ENCODE data around the gene ZNF594. TPM values are rescaled to one million over a fixed set of nuclear protein-coding genes. Genes with fewer than 3 reads are reported as not detected.
"Not testable (repeated sequence)": the region's sequence is repeated elsewhere in the genome, so short reads cannot be mapped to it uniquely, and the experiment has no call there.

ZNF594 gene
- total RNA-seq, 4 donors from 2014 or later: 1.1 to 6.7 (median 2.9) TPM

DNA sequence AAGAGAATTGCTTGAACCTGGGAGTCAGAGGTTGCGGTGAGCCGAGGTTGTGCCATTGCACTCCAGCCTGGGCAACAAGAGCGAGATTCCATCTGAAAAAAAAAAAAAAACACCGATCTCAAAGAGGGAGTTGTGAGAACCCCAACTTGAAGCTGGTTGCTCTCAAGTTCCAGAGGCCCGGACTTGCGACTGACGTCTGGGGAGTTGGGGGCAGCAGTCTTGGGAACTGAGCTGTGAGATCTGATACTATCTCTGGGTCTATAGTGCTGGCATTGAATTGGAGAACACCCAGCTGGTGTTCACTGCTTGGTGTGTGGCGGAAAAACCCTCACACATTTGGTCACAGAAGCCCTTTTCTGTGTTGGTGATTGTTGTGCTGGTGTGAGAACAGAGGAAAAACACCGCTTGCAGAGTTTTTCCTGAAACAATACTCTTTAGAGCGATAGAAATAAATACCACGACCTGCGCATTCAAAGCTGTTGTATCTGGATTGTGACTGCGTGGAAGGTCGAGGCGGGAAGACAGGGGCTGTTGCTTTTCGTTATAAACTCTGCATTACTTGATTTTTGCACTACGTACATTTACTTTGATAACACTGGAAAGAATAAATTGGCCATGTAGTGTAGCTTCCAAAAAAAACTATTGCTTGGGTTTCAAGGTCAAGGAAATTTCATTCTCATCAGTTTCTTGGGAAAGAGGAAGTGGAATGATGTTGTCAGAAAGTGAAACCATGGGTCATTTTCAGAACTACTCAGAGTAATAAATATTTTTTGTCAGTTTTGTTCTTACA is 34.2 kb upstream of the ZNF594 start:
- no peak overlapping the region for H3K27ac ChIP-seq
- H3K9me3 ChIP-seq: no peaks in the 10 kb centered on the region
- H3K4me1 ChIP-seq: no peaks in the 10 kb centered on the region
- intact Hi-C loops (cut with DNase I; ENCODE audit: low total_unique reads) (no loop called here), in situ Hi-C loops (cut with MboI; ENCODE audit: low sequenced_read_pairs in 4 of 4) (loop anchor here in 2 of 4 donors (25.0 kb wide), 2 partner anchors 211 to 1211 kb away; partner anchors contain the start of genes AIPL1 (in 1 of the 2), C1QBP (in 1 of the 2) and PIMREG (in 1 of the 2))
- H3K36me3 ChIP-seq: no peaks in the 10 kb centered on the region
- no peaks in the 10 kb centered on the region for H3K27me3 ChIP-seq
- no peak overlapping the region for H3K4me3 ChIP-seq
- DNase-seq (no peak), ATAC-seq (no peak)
- TF ChIP-seq POLR2A (IDR thresholded peaks at IDR 0.05): no peak
- TF ChIP-seq, protein P1, sequence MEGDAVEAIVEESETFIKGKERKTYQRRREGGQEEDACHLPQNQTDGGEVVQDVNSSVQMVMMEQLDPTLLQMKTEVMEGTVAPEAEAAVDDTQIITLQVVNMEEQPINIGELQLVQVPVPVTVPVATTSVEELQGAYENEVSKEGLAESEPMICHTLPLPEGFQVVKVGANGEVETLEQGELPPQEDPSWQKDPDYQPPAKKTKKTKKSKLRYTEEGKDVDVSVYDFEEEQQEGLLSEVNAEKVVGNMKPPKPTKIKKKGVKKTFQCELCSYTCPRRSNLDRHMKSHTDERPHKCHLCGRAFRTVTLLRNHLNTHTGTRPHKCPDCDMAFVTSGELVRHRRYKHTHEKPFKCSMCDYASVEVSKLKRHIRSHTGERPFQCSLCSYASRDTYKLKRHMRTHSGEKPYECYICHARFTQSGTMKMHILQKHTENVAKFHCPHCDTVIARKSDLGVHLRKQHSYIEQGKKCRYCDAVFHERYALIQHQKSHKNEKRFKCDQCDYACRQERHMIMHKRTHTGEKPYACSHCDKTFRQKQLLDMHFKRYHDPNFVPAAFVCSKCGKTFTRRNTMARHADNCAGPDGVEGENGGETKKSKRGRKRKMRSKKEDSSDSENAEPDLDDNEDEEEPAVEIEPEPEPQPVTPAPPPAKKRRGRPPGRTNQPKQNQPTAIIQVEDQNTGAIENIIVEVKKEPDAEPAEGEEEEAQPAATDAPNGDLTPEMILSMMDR (IDR thresholded peaks at IDR 0.05 in 4 of 5, conservative IDR thresholded peaks at IDR 0.05 in 1 of 5): no peak

DNA sequence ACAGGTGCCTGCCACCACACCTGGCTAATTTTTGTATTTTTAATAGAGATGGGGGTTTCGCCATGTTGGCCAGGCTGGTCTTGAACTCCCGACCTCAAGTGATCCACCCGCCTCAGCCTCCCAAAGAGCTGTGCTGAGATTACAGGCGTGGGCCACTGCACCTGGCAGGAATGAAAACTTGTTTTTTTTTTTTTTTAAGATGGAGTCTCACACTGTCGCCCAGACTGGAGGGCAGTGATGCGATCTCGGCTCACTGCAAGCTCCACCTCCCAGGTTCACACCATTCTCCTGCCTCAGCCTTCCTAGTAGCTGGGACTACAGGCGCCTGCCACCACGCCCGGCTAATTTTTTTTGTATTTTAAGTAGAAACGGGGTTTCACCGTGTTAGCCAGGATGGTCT is 30.2 kb upstream of the ZNF594 start:
- intact Hi-C loops (cut with DNase I; ENCODE audit: low total_unique reads); H3K4me1 ChIP-seq; H3K27ac ChIP-seq; H3K4me3 ChIP-seq; DNase-seq; in situ Hi-C loops (cut with MboI; ENCODE audit: low sequenced_read_pairs in 4 of 4); ATAC-seq; H3K27me3 ChIP-seq; H3K9me3 ChIP-seq; H3K36me3 ChIP-seq: not testable (repeated sequence)

DNA sequence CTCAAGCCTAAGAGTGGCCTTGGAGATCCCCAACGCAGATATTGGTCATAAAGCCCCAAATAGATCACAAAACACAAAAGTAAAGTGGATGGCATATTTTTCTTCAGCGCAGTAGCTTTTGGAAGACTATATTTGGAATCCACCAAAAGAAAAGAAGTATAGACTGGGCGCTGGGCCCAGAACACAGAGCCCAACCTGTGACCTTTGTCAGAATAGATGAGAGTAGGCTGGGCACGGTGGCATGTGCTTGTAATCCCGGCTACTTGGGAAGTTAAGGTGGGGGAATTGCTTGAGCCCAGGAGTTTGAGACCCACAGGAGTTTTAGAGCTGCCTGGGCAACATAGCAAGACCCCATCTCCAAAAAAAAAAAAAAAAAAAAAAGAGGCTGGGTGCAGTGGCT is 28.4 kb upstream of the ZNF594 start:
- Histone ChIP-seq H3K4me1 (no peaks in the 10 kb centered on the region), H3K27ac (no peak overlapping the region), H3K27me3 (no peaks in the 10 kb centered on the region), H3K9me3 (no peaks in the 10 kb centered on the region), H3K36me3 (peaks cover 0 to 5% of the 10 kb centered on the region in 2 donors), H3K4me3 (no peak overlapping the region)
- in situ Hi-C loops (cut with MboI; ENCODE audit: low sequenced_read_pairs in 4 of 4) (no loop called here), intact Hi-C loops (cut with DNase I; ENCODE audit: low total_unique reads) (no loop called here)
- DNase-seq (no peak), ATAC-seq (no peak)
- TF ChIP-seq, protein P1 (IDR thresholded peaks at IDR 0.05 in 4 of 5, conservative IDR thresholded peaks at IDR 0.05 in 1 of 5): no peak
- no peak for TF ChIP-seq POLR2A (IDR thresholded peaks at IDR 0.05)

DNA sequence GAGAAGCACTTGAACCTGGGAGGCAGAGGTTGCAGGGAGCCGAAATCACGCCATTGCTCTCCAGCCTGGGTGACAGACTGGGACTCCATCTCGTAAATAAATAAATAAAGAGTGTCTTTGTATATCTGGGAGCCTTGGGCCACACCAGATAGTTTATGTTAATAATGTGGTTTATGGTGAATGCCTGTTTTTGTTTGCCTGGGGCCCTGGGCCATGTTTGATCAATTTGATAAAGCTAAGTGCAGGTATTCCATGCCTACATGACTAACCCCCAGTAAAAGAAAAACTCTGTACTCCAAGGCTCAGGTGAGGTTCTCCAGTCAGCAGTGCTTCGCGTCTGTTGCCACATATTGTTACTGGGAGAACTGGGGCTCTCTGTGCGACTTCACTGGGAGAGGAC is 27.9 kb upstream of the ZNF594 start:
- no peak overlapping the region for H3K27ac ChIP-seq
- H3K4me3 ChIP-seq: no peak overlapping the region
- in situ Hi-C loops (cut with MboI; ENCODE audit: low sequenced_read_pairs in 4 of 4) (no loop called here), intact Hi-C loops (cut with DNase I; ENCODE audit: low total_unique reads) (no loop called here)
- DNase-seq (no peak), ATAC-seq (no peak)
- no peaks in the 10 kb centered on the region for H3K9me3 ChIP-seq
- no peaks in the 10 kb centered on the region for H3K27me3 ChIP-seq
- peaks cover 0 to 7% of the 10 kb centered on the region in 2 donors for H3K36me3 ChIP-seq
- no peak for TF ChIP-seq POLR2A (IDR thresholded peaks at IDR 0.05)
- TF ChIP-seq, protein P1 (IDR thresholded peaks at IDR 0.05 in 4 of 5, conservative IDR thresholded peaks at IDR 0.05 in 1 of 5): no peak
- no peaks in the 10 kb centered on the region for H3K4me1 ChIP-seq

DNA sequence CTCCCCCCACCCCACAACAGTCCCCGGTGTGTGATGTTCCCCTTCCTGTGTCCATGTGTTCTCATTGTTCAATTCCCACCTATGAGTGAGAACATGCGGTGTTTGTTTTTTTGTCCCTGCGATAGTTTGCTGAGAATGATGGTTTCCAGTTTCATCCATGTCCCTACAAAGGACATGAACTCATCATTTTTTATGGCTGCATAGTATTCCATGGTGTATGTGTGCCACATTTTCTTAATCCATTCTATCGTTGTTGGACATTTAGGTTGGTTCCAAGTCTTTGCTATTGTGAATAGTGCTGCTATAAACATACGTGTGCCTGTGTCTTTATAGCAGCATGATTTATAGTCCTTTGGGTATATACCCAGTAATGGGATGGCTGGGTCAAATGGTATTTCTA is 25.9 kb upstream of the ZNF594 start:
- H3K36me3 ChIP-seq; DNase-seq; ATAC-seq; H3K27ac ChIP-seq; H3K4me1 ChIP-seq; in situ Hi-C loops (cut with MboI; ENCODE audit: low sequenced_read_pairs in 4 of 4); H3K4me3 ChIP-seq; intact Hi-C loops (cut with DNase I; ENCODE audit: low total_unique reads); H3K27me3 ChIP-seq; H3K9me3 ChIP-seq: not testable (repeated sequence)
